HL-60/S4 (cell line): ENCODE measurements around the gene MT1F.

ENCODE experiments used
- in situ Hi-C: fragments of 300-500 bp; cut with MboI; formaldehyde crosslinking; loops from 2 replicates; pipeline ENCODE4 v1.14.3; 2022; ENCODE audit warnings: low sequenced_read_pairs

Gene MT1F

DNA sequence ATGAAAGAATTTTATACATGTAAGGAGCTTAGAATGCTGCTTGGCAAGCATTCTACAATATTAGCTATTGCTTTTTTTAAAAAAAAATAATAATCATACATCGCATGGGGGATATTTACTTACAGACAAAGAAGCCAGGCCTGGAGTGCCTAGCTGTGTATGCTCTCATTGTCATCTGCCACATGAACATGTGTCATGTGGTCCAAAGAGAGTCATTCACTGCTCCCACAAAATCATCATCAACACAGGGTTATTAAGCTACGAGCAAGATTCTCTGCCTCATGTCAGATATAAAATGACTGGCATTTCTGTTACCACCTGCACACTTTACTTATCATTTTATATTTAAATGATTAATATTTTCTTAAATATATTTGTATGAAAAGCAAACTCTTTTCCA is 34.1 kb upstream of the MT1F start:
- in situ Hi-C loops, result loop anchor here (25.0 kb wide), 1 partner anchor 111 kb away; the partner anchor contains the start of gene BBS2

DNA sequence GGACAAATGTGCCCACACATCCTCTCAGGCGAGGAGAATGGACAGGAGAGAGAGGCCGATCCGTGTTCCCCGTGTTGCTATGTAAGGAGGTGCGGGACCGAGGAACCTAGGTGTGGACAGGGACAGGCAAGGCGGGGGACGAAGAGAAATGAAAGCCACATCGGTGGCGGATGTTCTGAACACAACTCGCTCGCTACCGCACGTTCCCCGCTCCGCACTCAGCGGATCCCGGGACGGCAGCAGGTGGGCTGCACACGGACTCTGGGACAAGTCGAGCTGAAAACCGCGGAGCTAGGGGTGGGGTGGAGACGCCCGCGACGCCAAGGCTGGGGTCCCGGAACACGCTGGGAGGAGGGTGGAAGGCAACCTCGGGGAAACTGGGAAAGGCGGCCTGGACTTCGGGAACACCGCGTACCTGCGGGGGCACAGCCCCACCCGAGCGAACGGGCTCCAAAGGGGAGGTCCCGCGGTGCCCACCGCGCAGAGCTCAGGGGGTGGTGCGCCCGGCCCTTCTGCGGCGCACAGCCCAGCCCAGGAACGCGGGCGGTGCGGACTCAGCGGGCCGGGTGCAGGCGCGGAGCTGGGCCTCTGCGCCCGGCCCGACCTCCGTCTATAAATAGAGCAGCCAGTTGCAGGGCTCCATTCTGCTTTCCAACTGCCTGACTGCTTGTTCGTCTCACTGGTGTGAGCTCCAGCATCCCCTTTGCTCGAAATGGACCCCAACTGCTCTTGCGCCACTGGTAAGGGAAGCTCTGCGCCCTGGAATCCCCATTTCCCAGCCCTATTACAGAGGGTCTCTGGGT is 32.4 kb upstream of the MT1F start, which contains the start of gene MT1E:
Gene MT1E, plus strand, starts transcription at position 642 of the 803 bp plus-strand sequence. Its CDS starts 71 bp downstream, at position 713.
- in situ Hi-C loops, result no loop called here

DNA sequence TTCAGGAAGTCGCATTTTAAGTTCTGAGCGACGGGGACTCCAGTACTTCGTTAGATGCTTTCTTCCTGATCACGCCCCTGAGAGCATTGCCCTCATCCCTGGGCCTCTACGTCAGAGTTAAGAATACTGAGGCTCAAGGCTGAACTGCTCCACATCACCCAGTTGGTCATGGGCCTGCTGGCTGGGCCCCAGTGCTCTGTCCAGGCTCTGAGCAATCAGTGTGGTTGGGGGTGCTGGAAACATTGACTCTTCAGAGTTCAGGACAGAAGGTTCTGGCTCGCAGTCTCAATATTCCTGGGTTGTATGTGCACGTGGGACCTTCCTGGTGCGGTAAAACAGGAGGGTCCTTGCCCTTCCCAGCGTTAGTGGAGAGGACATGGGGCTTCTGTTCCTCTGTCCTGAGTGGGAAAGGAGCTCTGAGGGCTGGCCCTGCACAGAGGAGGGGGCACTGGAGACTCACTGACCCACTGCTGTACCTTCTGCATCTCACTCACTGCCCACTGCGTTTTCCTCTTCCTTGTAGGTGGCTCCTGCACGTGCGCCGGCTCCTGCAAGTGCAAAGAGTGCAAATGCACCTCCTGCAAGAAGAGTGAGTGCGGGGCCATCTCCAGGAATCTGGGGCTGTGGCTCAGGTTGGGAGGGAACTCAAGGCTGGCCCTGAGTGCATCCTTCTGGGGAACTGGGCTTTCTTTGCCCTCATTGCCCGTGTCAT is 31.7 kb upstream of the MT1F start:
- in situ Hi-C loops, result no loop called here

DNA sequence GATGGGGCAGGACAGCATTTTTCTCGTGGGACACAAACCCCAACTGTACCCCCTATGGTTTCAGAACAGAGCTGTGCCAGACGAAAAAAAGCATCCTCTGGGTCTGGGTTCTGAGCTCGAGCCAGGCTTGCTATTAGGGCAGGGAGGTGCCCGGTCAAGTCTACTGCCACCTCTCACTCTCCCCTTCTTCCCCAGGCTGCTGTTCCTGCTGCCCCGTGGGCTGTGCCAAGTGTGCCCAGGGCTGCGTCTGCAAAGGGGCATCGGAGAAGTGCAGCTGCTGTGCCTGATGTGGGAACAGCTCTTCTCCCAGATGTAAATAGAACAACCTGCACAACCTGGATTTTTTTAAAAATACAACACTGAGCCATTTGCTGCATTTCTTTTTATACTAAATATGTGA is 31.1 kb upstream of the MT1F start:
- in situ Hi-C loops, result no loop called here

DNA sequence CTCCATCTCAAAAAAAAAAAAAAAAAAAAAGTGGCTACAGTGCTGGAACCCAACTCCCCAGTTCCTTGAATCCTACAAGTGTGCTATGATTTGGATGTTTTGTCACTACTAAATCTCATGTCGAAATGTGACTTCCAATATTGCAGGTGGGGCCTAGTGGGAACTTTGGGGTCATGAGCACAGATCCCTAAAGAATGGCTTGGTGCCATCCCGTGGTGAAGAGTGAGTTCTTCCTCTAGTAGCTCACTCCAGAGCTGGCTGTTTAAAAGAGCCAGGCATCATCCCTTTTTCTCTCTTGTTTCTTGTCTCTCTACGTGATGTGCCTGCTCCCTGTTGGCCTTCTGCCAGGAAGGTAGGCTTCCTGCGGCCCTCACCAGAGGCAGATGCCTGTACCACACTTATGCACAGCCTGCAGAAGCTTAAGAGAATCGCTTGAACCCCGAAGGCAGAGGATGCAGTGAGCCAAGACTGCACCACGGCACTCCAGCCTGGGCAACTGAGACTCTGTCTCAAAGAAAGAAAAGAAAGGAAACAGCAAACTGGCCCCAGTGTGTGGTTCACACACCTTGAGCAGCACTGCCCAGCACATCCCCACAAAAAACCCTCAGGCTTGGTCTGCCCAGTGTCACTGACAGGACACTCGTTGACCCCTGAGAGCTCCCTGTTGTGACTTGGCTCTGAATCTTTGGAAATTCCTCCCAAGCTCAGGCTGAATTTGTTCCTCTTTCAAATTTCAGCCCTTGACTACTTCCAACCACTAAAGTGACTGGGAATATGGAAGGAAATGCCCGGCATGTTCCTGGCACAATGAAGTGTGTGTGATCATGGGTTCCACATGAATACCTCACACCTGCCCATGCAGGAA is 29.0 kb upstream of the MT1F start:
- in situ Hi-C loops, result no loop called here

DNA sequence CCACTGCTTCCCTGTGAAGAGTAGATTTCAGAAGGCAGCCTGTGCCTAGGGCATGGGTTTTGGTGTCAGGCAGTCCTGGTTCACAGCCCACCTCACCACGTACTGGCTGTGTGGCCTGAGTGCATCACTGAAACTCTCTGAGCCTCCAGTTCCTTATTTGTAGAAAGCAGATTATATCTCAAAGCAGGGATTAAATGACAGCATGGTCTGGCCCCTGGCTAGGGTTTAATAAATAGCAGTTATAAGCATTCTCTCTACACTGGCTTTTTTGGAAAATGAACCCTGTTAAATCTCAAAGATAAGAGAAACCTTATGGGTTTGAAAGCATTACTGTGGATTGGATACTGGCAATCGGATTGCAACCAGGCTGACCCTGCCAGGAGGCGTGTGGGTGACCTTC is 28.2 kb upstream of the MT1F start:
- in situ Hi-C loops, result no loop called here

DNA sequence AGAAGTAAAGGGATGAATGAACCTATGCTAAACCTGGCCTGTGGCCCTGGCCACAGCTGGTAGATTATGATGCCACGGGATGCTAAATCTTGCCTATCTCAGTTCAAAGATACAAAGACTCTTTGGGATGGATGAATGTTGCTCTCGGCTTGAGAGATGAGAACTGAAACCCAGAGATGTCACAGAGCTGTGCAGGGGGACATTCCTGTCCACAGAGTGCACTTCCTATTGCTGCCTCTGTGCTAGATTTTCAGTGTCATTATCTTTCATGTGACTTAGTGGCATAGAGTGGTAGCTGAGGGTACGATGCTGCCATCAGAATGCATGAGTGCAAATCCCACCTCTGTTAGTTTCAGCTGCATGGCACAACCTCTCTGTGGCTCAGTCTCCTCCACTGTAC is 27.6 kb upstream of the MT1F start:
- in situ Hi-C loops, result no loop called here

DNA sequence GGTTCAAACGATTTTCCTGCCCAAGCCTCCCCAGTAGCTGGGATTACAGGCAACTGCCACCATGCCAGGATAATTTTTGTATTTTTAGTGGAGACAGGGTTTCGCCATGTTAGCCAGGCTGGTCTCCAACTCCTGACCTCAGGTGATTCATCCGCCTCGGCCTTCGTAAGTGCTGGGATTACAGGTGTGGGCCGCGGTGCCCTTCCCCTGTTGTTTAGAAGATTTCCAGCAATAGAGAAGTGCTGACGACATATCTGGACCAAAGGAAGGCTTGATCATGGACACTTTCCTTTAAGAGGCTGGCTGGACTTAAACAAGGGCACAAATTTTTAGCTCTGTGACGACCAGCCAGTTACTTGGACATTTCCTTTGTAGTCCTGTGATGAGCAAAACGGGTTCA is 26.6 kb upstream of the MT1F start:
- in situ Hi-C loops, result no loop called here

DNA sequence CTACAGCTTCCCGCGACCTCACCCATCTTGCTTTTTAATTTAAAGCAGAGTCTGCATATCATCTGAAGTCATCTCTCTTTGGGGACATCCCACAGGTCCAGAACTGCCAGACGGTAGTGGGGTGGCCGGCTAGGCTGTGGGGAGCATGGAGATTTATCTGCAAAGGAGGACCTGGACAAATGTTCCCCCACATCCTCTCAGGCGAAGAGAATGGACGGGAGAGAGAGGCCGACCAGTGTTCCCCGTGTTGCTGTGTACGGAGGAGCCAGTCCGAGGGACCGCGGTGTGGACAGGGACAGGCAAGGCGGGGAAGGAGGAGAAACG is 26.0 kb upstream of the MT1F start:
- in situ Hi-C loops, result no loop called here

DNA sequence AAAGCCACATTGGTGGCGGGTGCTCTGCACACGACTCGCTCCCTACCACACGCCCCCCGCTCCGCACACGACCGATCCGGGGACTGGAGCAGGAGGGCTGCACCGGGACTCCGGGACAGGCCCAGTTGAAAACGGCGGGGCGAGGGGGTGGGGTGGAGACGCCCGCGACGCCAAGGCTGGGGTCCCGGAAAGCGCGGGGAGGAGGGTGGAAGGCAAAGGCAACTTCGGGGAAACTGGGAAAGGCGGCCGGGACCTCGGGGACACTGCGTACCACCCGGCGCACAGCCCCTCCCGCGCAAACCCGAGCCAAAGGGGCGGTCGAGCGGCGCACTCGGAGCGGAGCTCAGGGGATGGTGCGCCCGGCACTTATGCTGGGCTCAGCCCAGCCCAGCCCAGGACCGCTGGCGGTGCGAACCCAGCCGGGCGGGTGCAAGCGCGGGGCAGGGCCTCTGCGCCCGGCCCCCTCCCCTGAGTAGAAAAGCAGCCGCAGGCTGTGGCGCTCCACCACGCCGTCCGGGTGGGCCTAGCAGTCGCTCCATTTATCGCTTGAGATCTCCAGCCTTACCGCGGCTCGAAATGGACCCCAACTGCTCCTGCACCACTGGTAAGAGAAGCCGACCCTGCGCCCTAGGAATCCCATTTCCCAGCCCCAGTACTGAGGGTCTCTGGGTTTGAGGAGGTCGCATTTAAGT is 25.5 kb upstream of the MT1F start, which contains the start of gene MT1M:
Gene MT1M, plus strand, starts transcription at position 504 of the 692 bp plus-strand sequence. Its CDS starts 73 bp downstream, at position 577.
- in situ Hi-C loops, result no loop called here

DNA sequence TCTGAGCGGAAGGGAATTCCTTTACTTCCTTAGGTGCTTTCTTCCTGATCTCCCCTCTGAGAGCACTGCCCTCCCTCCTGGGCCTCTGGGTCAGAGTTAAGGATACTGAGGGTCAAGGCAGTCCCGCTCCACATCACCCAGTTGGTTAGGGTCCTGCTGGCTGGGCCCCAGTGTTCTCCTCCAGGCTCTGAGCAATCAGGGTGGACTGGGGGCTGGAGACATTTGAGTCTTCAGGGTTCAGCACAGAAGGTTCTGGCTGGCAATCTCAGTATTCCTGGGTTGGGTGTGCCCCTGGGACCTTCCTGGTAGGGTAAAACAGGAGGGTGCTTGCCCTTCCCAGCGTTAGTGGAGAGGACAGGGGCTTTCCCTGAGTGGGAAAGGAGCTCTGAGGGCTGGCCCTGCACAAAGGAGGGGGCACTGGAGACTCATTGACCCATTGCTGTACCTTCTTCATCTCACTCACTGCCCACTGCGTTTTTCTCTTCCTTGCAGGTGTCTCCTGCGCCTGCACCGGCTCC is 24.9 kb upstream of the MT1F start:
- in situ Hi-C loops, result no loop called here

DNA sequence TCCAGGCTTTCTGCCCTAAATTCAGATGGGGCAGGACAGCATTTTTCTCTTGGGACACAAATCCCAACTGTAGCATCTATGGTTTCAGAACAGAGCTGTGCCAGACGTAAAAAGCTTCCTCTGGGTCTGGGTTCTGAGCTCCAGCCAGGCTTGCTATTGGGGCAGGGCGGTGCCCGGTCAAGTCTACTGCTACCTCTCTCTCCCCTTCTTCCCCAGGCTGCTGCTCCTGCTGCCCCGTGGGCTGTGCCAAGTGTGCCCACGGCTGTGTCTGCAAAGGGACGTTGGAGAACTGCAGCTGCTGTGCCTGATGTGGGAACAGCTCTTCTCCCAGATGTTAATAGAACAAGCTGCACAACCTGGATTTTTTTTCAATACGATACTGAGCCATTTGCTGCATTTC is 24.2 kb upstream of the MT1F start:
- in situ Hi-C loops, result no loop called here

DNA sequence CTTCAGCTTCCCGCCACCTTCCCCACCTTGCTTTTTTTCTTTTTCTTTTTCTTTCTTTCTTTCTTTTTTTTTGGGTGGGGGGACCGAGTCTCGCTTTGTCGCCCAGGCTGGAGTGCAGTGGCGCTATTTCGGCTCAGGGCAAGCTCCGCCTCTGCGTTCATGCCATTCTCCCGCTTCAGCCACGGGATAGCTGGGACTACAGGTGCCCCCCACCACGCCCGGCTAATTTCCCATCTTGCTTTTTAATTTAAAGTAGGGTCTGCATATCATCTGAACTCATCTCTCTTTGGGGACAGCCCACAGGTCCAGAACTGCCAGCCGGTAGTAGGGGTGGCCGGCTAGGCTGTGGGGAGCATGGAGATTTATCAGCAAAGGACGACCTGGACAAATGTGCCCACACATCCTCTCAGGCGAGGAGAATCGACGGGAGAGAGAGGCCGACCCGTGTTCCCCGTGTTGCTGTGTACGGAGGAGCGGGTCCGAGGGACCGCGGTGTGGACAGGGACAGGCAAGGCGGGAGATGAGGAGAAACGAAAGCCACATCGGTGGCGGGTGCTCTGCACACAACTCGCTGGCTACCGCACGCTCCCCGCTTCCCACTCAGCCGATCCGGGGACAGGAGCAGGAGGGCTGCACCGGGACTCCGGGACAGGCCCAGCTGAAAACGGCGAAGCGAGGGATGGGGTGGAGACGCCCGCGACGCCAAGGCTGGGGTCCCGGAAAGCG is 22.9 kb upstream of the MT1F start:
- in situ Hi-C loops, result no loop called here

DNA sequence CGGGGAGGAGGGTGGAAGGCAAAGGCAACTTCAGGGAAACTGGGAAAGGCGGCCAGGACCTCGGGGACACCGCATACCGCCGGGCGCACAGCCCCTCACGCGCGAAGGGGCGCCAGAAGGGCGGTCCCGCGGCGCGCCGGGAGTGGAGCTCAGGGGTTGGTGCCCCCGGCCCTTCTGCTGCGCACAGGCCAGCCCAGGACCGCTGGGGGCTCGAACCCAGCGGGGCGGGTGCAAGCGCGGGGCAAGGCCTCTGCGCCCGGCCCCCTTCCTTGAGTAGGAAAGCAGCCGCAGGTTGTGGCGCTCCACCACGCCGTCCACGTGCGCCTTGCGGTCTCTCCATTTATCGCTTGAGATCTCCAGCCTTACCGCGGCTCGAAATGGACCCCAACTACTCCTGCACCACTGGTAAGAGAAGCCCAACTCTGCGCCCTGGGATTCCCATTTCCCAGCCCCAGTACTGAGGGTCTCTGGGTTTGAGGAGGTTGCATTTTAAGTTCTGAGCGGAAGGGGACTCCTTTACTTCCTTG is 22.3 kb upstream of the MT1F start:
- in situ Hi-C loops, result no loop called here

DNA sequence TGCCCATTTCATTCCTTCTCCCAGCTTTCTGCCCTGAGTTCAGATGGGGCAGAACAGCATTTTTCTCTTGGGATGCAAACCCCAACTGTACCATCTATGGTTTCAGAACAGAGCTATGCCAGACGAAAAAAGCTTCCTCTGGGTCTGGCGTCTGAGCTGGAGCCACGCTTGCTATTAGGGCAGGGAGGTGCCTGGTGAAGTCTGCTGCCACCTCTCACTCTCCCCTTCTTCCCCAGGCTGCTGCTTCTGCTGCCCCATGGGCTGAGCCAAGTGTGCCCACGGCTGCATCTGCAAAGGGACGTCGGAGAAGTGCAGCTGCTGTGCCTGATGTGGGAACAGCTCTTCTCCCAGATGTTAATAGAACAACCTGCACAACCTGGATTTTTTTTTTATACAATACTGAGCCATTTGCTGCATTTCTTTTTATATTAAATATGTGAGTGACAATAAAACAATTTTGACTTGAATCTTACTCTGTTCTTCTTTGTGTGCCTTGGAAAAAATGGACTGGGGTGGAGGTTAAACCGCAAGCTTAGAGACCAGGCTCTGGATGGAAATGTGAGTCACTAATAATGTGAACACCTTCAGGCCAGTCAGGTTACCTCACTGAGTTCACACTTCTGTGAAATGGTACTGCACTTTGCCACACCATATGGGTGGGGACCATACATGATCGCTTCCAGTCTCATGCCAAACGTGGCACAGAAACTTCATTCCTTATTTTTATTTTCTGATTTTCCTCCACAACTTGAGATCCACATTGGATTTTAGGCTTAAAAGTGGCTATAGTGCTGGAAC is 20.9 kb upstream of the MT1F start:
- in situ Hi-C loops, result no loop called here

DNA sequence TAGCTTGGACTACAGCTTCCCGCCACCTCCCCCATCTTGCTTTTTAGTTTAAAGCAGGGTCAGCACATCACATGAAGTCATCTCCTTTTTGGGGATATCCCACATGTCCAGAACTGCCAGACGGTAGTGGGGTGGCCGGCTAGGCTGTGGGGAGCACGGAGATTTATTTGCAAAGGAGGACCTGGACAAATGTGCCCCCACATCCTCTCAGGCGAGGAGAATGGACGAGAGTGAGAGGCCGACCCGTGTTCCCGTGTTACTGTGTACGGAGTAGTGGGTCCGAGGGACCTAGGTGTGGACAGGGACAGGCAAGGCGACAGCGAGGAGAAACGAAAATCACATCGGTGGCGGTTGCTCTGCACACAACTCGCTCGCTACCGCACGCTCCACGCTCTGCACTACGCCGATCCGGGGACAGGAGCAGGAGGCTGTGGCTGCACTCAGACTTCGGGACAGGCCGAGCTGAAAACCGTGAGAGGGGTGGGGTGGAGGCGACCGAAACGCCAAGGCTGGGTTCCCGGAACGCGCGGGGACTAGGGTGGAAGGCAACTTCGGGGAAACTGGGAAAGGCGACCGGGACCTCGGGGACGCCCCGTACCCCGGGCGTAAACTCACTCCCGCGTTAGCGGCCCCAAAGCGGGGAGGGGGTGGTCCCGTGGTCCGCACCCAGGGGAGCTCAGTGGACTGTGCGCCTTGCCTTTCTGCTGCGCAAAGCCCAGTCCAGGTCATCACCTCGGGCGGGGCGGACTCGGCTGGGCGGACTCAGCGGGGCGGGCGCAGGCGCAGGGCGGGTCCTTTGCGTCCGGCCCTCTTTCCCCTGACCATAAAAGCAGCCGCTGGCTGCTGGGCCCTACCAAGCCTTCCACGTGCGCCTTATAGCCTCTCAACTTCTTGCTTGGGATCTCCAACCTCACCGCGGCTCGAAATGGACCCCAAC is 19.7 kb upstream of the MT1F start, which contains the start of gene MT1A:
Gene MT1A, plus strand, starts transcription at position 853 of the 937 bp plus-strand sequence. Its CDS starts 73 bp downstream, at position 926.
- in situ Hi-C loops, result no loop called here

DNA sequence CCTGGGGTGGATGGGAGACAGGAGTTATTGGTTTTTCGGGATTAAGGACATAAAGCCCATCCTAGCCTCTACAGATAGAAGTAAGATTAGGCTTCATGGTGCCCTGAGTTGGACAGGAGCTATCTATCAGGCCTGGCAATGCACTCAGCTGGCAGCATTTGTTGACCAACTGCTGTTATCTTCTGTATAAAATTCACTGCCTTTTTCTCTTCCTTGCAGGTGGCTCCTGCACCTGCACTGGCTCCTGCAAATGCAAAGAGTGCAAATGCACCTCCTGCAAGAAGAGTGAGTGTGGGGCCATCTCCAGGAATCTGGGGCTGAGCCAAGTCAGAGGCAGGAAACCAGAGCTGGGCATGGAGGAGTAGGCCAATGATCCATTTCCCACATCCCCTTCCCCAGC is 18.7 kb upstream of the MT1F start:
- in situ Hi-C loops, result no loop called here

DNA sequence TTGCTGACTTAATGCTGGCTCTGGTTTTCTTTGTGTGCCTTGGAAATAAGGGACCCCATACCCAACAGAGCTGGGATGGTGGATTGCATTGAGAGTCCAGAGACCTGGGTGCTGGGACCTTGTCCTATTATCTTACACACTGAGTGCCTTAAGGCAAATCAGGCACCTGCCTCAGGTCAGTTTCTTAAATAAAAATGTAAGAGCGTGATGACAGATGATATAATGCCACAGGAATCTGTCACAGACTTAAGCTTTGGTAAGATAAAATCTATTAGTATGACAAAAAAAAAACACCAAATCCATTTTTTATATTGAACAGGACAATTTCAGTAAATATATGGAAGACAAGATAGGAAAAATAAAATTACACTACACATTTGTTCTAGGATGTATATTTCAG is 17.7 kb upstream of the MT1F start:
- in situ Hi-C loops, result no loop called here
